A549 (cell line): ENCODE data around the gene ZNF24. TPM values are rescaled to one million over a fixed set of nuclear protein-coding genes. Genes with fewer than 3 reads are reported as not detected.

Experiments
- ATAC-seq, 2 experiments: fragments of 200-7000 bp in 1 of 2; fragments of >200 bp in 1 of 2; cut with Nextera tagmentation in 1 of 2; cut with Tn5 transposase in 1 of 2; 3 replicates each; pipeline versions ENCODE4 v1.8.0 to v1.9.1; 2018 to 2020; ENCODE audit warnings: mild to moderate bottlenecking in 1 of 2, moderate library complexity in 1 of 2
- CTCF ChIA-PET: fragments of 300-600 bp; sonication (Branson Sonifier 250); formaldehyde crosslinking; extraction: SDS; loops from one replicate; lab custom pipeline; 2021; ENCODE audit warnings: antibody characterized with exemption, inconsistent platforms; lab: Yijun Ruan, JAX
- POLR2A ChIA-PET: fragments of 350-600 bp; formaldehyde crosslinking; extraction: SDS; loops from one replicate; lab custom pipeline; 2021; ENCODE audit warnings: antibody characterized with exemption, inconsistent platforms; lab: Yijun Ruan, JAX
- DNase-seq, 2 experiments: peaks; one replicate each; pipeline versions ENCODE4 v3.0.0 to v3.0.0-alpha.2; 2011 to 2016; ENCODE audit warnings: low read depth in 1 of 2, low spot score in 1 of 2
- FAIRE-seq: peaks from 2 replicates; lab custom pipeline; 2011; peaks lifted over from hg19 to GRCh38; lab: Jason Lieb, UNC
- H3K27ac ChIP-seq, 2 experiments: fragments of >200 bp; sonication (Bioruptor Twin); formaldehyde crosslinking; 3 replicates each; pipeline ENCODE4 v1.5.1; 2016 to 2017
- H3K4me1 ChIP-seq: fragments of >200 bp; sonication (Bioruptor Twin); formaldehyde crosslinking; 3 replicates; pipeline ENCODE4 v1.6.1; 2016
- H3K4me2 ChIP-seq: fragments of >200 bp; sonication (Bioruptor Twin); formaldehyde crosslinking; 3 replicates; pipeline ENCODE4 v1.6.1; 2016
- H3K4me3 ChIP-seq: fragments of >200 bp; sonication (Bioruptor Twin); formaldehyde crosslinking; 3 replicates; pipeline ENCODE4 v1.5.1; 2016
- H3K9me3 ChIP-seq: fragments of >200 bp; sonication (Bioruptor Twin); formaldehyde crosslinking; 3 replicates; pipeline ENCODE4 v1.6.1; 2016
- BHLHE40 ChIP-seq: IDR thresholded peaks from 2 replicates; pipeline ENCODE4 v1.6.1; 2012; ENCODE audit warnings: low read depth, low read length, inconsistent platforms
- CBX2 ChIP-seq: fragments of 200-600 bp; sonication (generic); IDR thresholded peaks from 2 replicates; pipeline ENCODE4 v1.6.1; 2016; ENCODE audit warnings: low read depth, mild to moderate bottlenecking, borderline replicate concordance
- CBX8 ChIP-seq: fragments of 200-600 bp; sonication (generic); IDR thresholded peaks from 2 replicates; pipeline ENCODE4 v1.6.1; 2016
- CHD2 ChIP-seq: fragments of 150-350 bp; IDR thresholded peaks from 2 replicates; pipeline ENCODE4 v1.6.1; 2014; ENCODE audit warnings: low read length; ENCODE audit not compliant: partially characterized antibody
- E2F6 ChIP-seq: IDR thresholded peaks from 2 replicates; pipeline ENCODE4 v1.6.1; 2012; ENCODE audit warnings: low read depth, borderline replicate concordance
- ESRRA ChIP-seq: fragments of 150-350 bp; IDR thresholded peaks from 2 replicates; pipeline ENCODE4 v1.6.1; 2014; ENCODE audit warnings: mild to moderate bottlenecking, low read length, borderline replicate concordance
- FOSB ChIP-seq: fragments of 250-450 bp; sonication (Bioruptor Pico); IDR thresholded peaks from 2 replicates; pipeline ENCODE4 v1.5.0; 2020; ENCODE audit warnings: mild to moderate bottlenecking, moderate library complexity
- HOXB13 ChIP-seq: fragments of 250-450 bp; sonication (Bioruptor Pico); IDR thresholded peaks from 2 replicates; pipeline ENCODE4 v1.5.0; 2020; ENCODE audit warnings: low read depth, mild to moderate bottlenecking, moderate library complexity
- HOXB5 ChIP-seq: fragments of 250-450 bp; sonication (Bioruptor Pico); IDR thresholded peaks from 2 replicates; pipeline ENCODE4 v1.5.0; 2020; ENCODE audit warnings: mild to moderate bottlenecking, moderate library complexity
- JUN ChIP-seq, 2 experiments: fragments of >200 bp; sonication (Bioruptor Twin); formaldehyde crosslinking; IDR thresholded peaks; 2 replicates in 1 of 2; 3 replicates in 1 of 2; pipeline ENCODE4 v1.6.1; 2016 to 2017
- JUNB ChIP-seq: fragments of >200 bp; sonication (Bioruptor Twin); formaldehyde crosslinking; IDR thresholded peaks from 2 replicates; pipeline ENCODE4 v1.6.1; 2016
- KDM5A ChIP-seq: fragments of 200-600 bp; sonication (generic); IDR thresholded peaks from 2 replicates; pipeline ENCODE4 v1.6.1; 2016; ENCODE audit warnings: antibody characterized with exemption, mild to moderate bottlenecking
- MAFK ChIP-seq: fragments of 450-650 bp; IDR thresholded peaks from 2 replicates; pipeline ENCODE4 v1.6.1; 2014; ENCODE audit not compliant: partially characterized antibody
- MAX ChIP-seq: IDR thresholded peaks from 2 replicates; pipeline ENCODE4 v1.6.1; 2012
- MYC ChIP-seq: IDR thresholded peaks from 2 replicates; pipeline ENCODE4 v1.6.1; 2012; ENCODE audit warnings: mild to moderate bottlenecking, inconsistent platforms, low read length, improper control_type of control experiment, borderline replicate concordance
- NFE2L2 ChIP-seq: fragments of 150-350 bp; conservative IDR thresholded peaks from 2 replicates; pipeline ENCODE4 v1.6.1; 2014; ENCODE audit warnings: low read length
- NPAS2 ChIP-seq: fragments of 250-450 bp; sonication (Bioruptor Pico); IDR thresholded peaks from 2 replicates; pipeline ENCODE4 v1.8.0; 2022; ENCODE audit warnings: mild to moderate bottlenecking, moderate library complexity, borderline replicate concordance
- NR3C1 ChIP-seq: fragments of >200 bp; sonication (Bioruptor Twin); formaldehyde crosslinking; IDR thresholded peaks from 3 replicates; pipeline ENCODE4 v1.6.1; 2017
- PHF8 ChIP-seq: fragments of 200-600 bp; sonication (generic); IDR thresholded peaks from 2 replicates; pipeline ENCODE4 v1.6.1; 2016; ENCODE audit warnings: low read depth, mild to moderate bottlenecking, antibody characterized with exemption, moderate library complexity, borderline replicate concordance
- POLR2A ChIP-seq: IDR thresholded peaks from 2 replicates; pipeline ENCODE4 v1.6.1; 2012; ENCODE audit warnings: mild to moderate bottlenecking, low read length
- POLR2AphosphoS2 ChIP-seq: conservative IDR thresholded peaks from 2 replicates; pipeline ENCODE4 v1.6.1; 2012; ENCODE audit warnings: low read length, improper control_type of control experiment, inconsistent platforms
- RARB ChIP-seq: fragments of 250-450 bp; sonication (Bioruptor Pico); IDR thresholded peaks from 2 replicates; pipeline ENCODE4 v1.8.0; 2021; ENCODE audit warnings: mild to moderate bottlenecking, moderate library complexity
- REST ChIP-seq: fragments of 200-600 bp; sonication (generic); IDR thresholded peaks from 2 replicates; pipeline ENCODE4 v1.6.1; 2016; ENCODE audit warnings: antibody characterized with exemption, mild to moderate bottlenecking, moderate library complexity
- USF2 ChIP-seq: fragments of 450-650 bp; IDR thresholded peaks from 2 replicates; pipeline ENCODE4 v1.6.1; 2014; ENCODE audit warnings: antibody characterized with exemption
- ZC3H11A ChIP-seq: fragments of 450-650 bp; IDR thresholded peaks from 2 replicates; pipeline ENCODE4 v1.6.1; 2014; ENCODE audit warnings: antibody characterized with exemption, mild to moderate bottlenecking
- ZSCAN20 ChIP-seq: fragments of 250-450 bp; sonication (Bioruptor Pico); IDR thresholded peaks from 2 replicates; pipeline ENCODE4 v1.8.0; 2022; ENCODE audit warnings: mild to moderate bottlenecking, moderate library complexity
- WGBS: methylation state at CpG from one replicate; pipeline ENCODE4 v1.1.6; 2017; ENCODE audit errors: missing lambda C conversion rate; 5-methylcytosine and 5-hydroxymethylcytosine counted together
- polyA minus RNA-seq: library from RNA; depleted of rRNA, polyadenylated mRNA; stranded (reverse); fragments of >200 nt; gene quantifications from 2 replicates; pipeline ENCODE4 v1.2.3, GENCODE V29; 2011; rRNA and poly(A)+ RNA removed
- polyA plus RNA-seq, 4 experiments: library from polyadenylated mRNA; depleted of rRNA in 3 of 4; stranded (reverse); fragments of >200 nt; fragmentation: RNase III in 1 of 4; extraction: RNeasy Plus Mini Kit Qiagen cat#74134 plus additional on column Dnase treatment in 1 of 4; gene quantifications; 2 replicates in 3 of 4; 3 replicates in 1 of 4; pipeline ENCODE4 v1.2.3, GENCODE V29; 2011 to 2017
- TF ChIP-seq, protein P1 (sequence below): fragments of >200 bp; sonication (Bioruptor Twin); formaldehyde crosslinking; IDR thresholded peaks from 3 replicates; pipeline ENCODE4 v1.6.1; 2016

The ZNF24 gene
- 21.5 and 28.4 TPM in 2 replicates for polyA plus RNA-seq (2011; rRNA removed)
- polyA plus RNA-seq (2012; cell fraction: cytosol; rRNA removed) = 3.0 and 3.2 TPM in 2 replicates
- polyA plus RNA-seq (2012; cell fraction: nucleus; rRNA removed) = 2.5 and 3.9 TPM in 2 replicates
- polyA plus RNA-seq (2017; fragmentation: RNase III; extraction: RNeasy Plus Mini Kit Qiagen cat#74134 plus additional on column Dnase treatment) = 14.2 to 15.1 TPM (median 14.6 TPM) in 3 replicates
- polyA minus RNA-seq = 14.9 and 39.1 TPM in 2 replicates

DNA sequence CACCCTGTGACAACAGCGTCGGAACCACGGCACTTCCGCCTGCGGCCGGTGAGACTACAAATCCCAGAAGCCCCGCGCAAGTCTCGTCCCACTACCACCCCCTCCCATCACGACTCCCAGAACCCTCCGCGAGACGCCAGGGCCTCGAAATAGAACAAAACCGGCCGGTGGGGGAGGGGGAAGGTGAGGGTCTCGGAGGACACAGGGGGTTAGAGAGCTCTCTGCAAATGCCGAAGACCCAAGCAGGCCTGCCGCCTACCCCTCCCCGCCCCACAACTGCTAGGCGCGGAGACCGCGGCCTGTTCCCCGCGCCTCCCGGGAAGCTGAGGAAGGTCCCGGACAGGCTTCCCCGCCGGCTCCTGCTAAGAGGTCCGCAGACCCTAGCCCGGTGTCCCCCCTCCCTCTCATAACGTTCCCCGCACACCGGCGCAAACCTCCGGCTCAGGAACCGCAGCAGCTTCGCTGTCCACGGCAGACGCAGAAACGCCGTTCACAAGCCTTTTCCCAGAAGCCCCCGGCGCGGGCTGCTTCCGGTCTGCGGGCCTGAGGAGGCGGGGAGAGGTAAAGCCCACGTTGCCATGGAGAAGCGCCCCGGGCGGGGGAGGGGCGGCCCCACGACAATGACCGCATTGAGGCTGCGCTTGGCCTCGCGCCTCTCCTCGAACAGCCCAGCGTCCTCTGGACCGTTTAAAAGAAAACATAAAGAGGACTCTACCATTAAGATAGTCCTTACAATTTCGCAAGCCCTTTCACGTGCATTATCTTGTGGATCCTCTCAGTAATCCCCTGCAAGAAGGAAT is at the start of gene ZNF24:
ZNF24 (minus strand) TSS at position 485 of the 800 bp plus-strand sequence. CDS start 3,770 bp downstream, outside the sequence.
- CTCF ChIA-PET = interaction anchor here (1.3 kb wide), 1 partner anchor 11 kb away, joined by 3 read pairs; no protein-coding TSS in a partner anchor
- H3K4me1 ChIP-seq = peaks cover 8% of the 10 kb centered on the region; the same call in 1 of the 3 replicates
- H3K4me2 ChIP-seq = peak within 1 kb of the TSS; percentile 76
- peak; percentile 88 to 90 for DNase-seq
- FAIRE-seq = no peak
- TF ChIP-seq ESRRA (no peak), POLR2AphosphoS2 (no peak), MYC (no peak), HOXB13 (no peak), ZSCAN20 (no peak), PHF8 (peak; percentile 83; the same call in 1 of the 2 replicates), REST (peak; percentile 44), E2F6 (peak; percentile 47; the same call in 1 of the 2 replicates), CBX2 (no peak), HOXB5 (CRISPR knock-in tag) (no peak), USF2 (no peak), RARB (CRISPR knock-in tag) (no peak), CHD2 (peak; percentile 39), NFE2L2 (no peak), POLR2A (peak; percentile 49), ZC3H11A (no peak), FOSB (no peak), NPAS2 (CRISPR knock-in tag) (no peak), CBX8 (no peak), JUNB (no peak), BHLHE40 (no peak), MAFK (no peak), NR3C1 (no peak), MAX (peak; percentile 74), JUN (IDR thresholded peaks at IDR 0.05) (peak; percentile 53 to 66; a peak in 3 of 5 replicates), KDM5A (no peak)
- TF ChIP-seq, protein P1, sequence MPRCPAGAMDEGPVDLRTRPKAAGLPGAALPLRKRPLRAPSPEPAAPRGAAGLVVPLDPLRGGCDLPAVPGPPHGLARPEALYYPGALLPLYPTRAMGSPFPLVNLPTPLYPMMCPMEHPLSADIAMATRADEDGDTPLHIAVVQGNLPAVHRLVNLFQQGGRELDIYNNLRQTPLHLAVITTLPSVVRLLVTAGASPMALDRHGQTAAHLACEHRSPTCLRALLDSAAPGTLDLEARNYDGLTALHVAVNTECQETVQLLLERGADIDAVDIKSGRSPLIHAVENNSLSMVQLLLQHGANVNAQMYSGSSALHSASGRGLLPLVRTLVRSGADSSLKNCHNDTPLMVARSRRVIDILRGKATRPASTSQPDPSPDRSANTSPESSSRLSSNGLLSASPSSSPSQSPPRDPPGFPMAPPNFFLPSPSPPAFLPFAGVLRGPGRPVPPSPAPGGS = no peak
- POLR2A ChIA-PET = interaction anchor here (0.7 to 1.2 kb wide), 3 partner anchors 9 to 365 kb away, joined by 3 to 6 read pairs (median 3); partner anchors contain the start of gene ZNF397
- peak; percentile 97 for ATAC-seq
- H3K9me3 ChIP-seq = peaks cover 30% of the 10 kb centered on the region
- peak within 1 kb of the TSS; percentile 99 for H3K27ac ChIP-seq
- 1% methylated on average over 15 of the region's 64 CpGs for WGBS
- H3K4me3 ChIP-seq = peak within 1 kb of the TSS; percentile 89
